ENCODE data around the gene SYNRG.

- TF ChIP-seq POLR2AphosphoS5 (IDR thresholded peaks at IDR 0.05; ENCODE audit: low read depth, low read length) (no peak), POLR2A (IDR thresholded peaks at IDR 0.05; ENCODE audit: low read depth, low read length) (no peak), TAF1 (IDR thresholded peaks at IDR 0.05; ENCODE audit: low read depth, low read length) (no peak)
Observed at GRCh38 chr17:37558299-37558698, 50.9 kb downstream of the SYNRG start.

All from GM12891 (cell line).